Measurements from ENCODE around the gene LAPTM5. TPM values are rescaled to one million over a fixed set of nuclear protein-coding genes. Genes with fewer than 3 reads are reported as not detected.
"Not testable (repeated sequence)": the region's sequence is repeated elsewhere in the genome, so short reads cannot be mapped to it uniquely, and the experiment has no call there.

LAPTM5 gene
- polyA plus RNA-seq, 12 donors: 12.4 to 51.7 (median 17.1) TPM; not detected in 1

GRCh38 chr1:30774550-30775432 lies 17.2 kb upstream of the LAPTM5 start:
- DNase-seq: no peak

GRCh38 chr1:30773722-30774358 lies 16.3 kb upstream of the LAPTM5 start:
- no peak for DNase-seq

- no peak for DNase-seq
Measured at GRCh38 chr1:30771005-30771404, 13.4 kb upstream of the LAPTM5 start.

- DNase-seq: no peak
Measured at GRCh38 chr1:30770150-30770549, 12.6 kb upstream of the LAPTM5 start.

GRCh38 chr1:30768830-30769718 lies 11.5 kb upstream of the LAPTM5 start:
- DNase-seq: no peak

- no peak for DNase-seq
Measured at GRCh38 chr1:30768159-30768829, 10.7 kb upstream of the LAPTM5 start.

GRCh38 chr1:30766948-30767347 lies 9.4 kb upstream of the LAPTM5 start:
- DNase-seq: not testable (repeated sequence)

- no peak for DNase-seq
Measured at GRCh38 chr1:30765556-30766434, 8.2 kb upstream of the LAPTM5 start.

- DNase-seq: no peak
Measured at GRCh38 chr1:30764939-30765555, 7.5 kb upstream of the LAPTM5 start.

- no peak for DNase-seq
Measured at GRCh38 chr1:30764396-30764795, 6.8 kb upstream of the LAPTM5 start.

GRCh38 chr1:30763651-30764248 lies 6.2 kb upstream of the LAPTM5 start:
- no peak for DNase-seq

GRCh38 chr1:30762930-30763650 lies 5.5 kb upstream of the LAPTM5 start:
- DNase-seq: no peak

- DNase-seq: no peak
Measured at GRCh38 chr1:30762152-30762929, 4.8 kb upstream of the LAPTM5 start.

GRCh38 chr1:30761381-30762151 lies 4.0 kb upstream of the LAPTM5 start:
- DNase-seq: no peak

- peak; percentile 47 for DNase-seq
Measured at GRCh38 chr1:30760596-30761324, 3.2 kb upstream of the LAPTM5 start.

GRCh38 chr1:30759718-30760281 lies 2.2 kb upstream of the LAPTM5 start:
- DNase-seq: no peak

Measured in muscle of arm (tissue), 12 donors.